PC-9 (cell line): ENCODE results near the gene CRYZL1.

ENCODE experiments used
- CTCF ChIP-seq: fragments of 200-600 bp; sonication (generic); conservative IDR thresholded peaks from 2 replicates; pipeline ENCODE4 v1.6.1; 2017; ENCODE audit warnings: mixed run types, antibody characterized with exemption, mild to moderate bottlenecking, moderate library complexity
- EZH2 ChIP-seq: fragments of 200-600 bp; sonication (generic); IDR thresholded peaks from 2 replicates; pipeline ENCODE4 v1.8.0; 2017; ENCODE audit warnings: antibody characterized with exemption, low read depth

- no peak for TF ChIP-seq CTCF
- no peak for TF ChIP-seq EZH2
These were observed 24.6 kb upstream of the CRYZL1 start for GRCh38 chr21:33666153-33666552.
